ENCODE measurements around the gene GABRP.
"Not testable (repeated sequence)": the region's sequence is repeated elsewhere in the genome, so short reads cannot be mapped to it uniquely, and the experiment has no call there.

The GABRP gene

GRCh38 chr5:170783498-170784247 lies at the start of gene GABRP:
TSS of gene GABRP (plus strand) at chr5:170783725. CDS start at chr5:170788616, 4,891 bp downstream.
- DNase-seq (ENCODE audit: low read depth), result no peak

- DNase-seq (ENCODE audit: low read depth), result no peak
These were observed 46.6 kb upstream of the GABRP start for GRCh38 chr5:170736966-170737365.

- DNase-seq (ENCODE audit: low read depth), result no peak
These were observed 45.9 kb upstream of the GABRP start for GRCh38 chr5:170737591-170737990.

GRCh38 chr5:170738840-170739239 lies 44.7 kb upstream of the GABRP start:
- DNase-seq (ENCODE audit: low read depth), result no peak

- DNase-seq (ENCODE audit: low read depth), result no peak
These were observed 44.1 kb upstream of the GABRP start for GRCh38 chr5:170739446-170739845.

- DNase-seq (ENCODE audit: low read depth), result no peak
These were observed 42.8 kb upstream of the GABRP start for GRCh38 chr5:170740551-170741205.

GRCh38 chr5:170741801-170742200 lies 41.7 kb upstream of the GABRP start:
- no peak for DNase-seq (ENCODE audit: low read depth)

GRCh38 chr5:170743876-170744212 lies 39.7 kb upstream of the GABRP start:
- DNase-seq (ENCODE audit: low read depth), result no peak

- DNase-seq (ENCODE audit: low read depth), result no peak
These were observed 37.9 kb upstream of the GABRP start for GRCh38 chr5:170745481-170746071.

- no peak for DNase-seq (ENCODE audit: low read depth)
These were observed 37.2 kb upstream of the GABRP start for GRCh38 chr5:170746075-170746960.

- no peak for DNase-seq (ENCODE audit: low read depth)
These were observed 36.6 kb upstream of the GABRP start for GRCh38 chr5:170746961-170747340.

GRCh38 chr5:170747357-170747756 lies 36.2 kb upstream of the GABRP start:
- no peak for DNase-seq (ENCODE audit: low read depth)

- no peak for DNase-seq (ENCODE audit: low read depth)
These were observed 35.7 kb upstream of the GABRP start for GRCh38 chr5:170747851-170748250.

GRCh38 chr5:170748951-170749471 lies 34.5 kb upstream of the GABRP start:
- no peak for DNase-seq (ENCODE audit: low read depth)

GRCh38 chr5:170749911-170750431 lies 33.6 kb upstream of the GABRP start:
- DNase-seq (ENCODE audit: low read depth), result no peak

GRCh38 chr5:170750791-170751190 lies 32.7 kb upstream of the GABRP start:
- no peak for DNase-seq (ENCODE audit: low read depth)

- no peak for DNase-seq (ENCODE audit: low read depth)
These were observed 31.9 kb upstream of the GABRP start for GRCh38 chr5:170751631-170752030.

GRCh38 chr5:170752257-170753215 lies 31.0 kb upstream of the GABRP start:
- DNase-seq (ENCODE audit: low read depth), result no peak

- DNase-seq (ENCODE audit: low read depth), result no peak
These were observed 30.2 kb upstream of the GABRP start for GRCh38 chr5:170753311-170753710.

- not testable (repeated sequence) for DNase-seq (ENCODE audit: low read depth)
These were observed 29.0 kb upstream of the GABRP start for GRCh38 chr5:170754508-170754907.

All from HS-27A (cell line).